Effector CD4-positive, alpha-beta T cell (primary cell): Measurements from ENCODE around the gene RPL29.
"Not testable (repeated sequence)": the region's sequence is repeated elsewhere in the genome, so short reads cannot be mapped to it uniquely, and the experiment has no call there.

ENCODE experiments used
- DNase-seq: peaks from one replicate; pipeline ENCODE4 v3.0.0-alpha.2; 2020
- total RNA-seq: gene quantifications from one replicate; lab custom pipeline; 2026; lab: John Stamatoyannopoulos, UW

The RPL29 gene
- 415 reads per million, percentile 97 among the genes with 10 or more reads in this experiment for total RNA-seq

GRCh38 chr3:51995346-51996163, at the start of gene RPL29:
RPL29 (minus strand) TSS chr3:51995895; CDS start chr3:51995461, 434 bp downstream.
- DNase-seq = peak; percentile 86

- DNase-seq = no peak
These were observed 49.3 kb upstream of the RPL29 start for GRCh38 chr3:52044869-52045619.

DNA sequence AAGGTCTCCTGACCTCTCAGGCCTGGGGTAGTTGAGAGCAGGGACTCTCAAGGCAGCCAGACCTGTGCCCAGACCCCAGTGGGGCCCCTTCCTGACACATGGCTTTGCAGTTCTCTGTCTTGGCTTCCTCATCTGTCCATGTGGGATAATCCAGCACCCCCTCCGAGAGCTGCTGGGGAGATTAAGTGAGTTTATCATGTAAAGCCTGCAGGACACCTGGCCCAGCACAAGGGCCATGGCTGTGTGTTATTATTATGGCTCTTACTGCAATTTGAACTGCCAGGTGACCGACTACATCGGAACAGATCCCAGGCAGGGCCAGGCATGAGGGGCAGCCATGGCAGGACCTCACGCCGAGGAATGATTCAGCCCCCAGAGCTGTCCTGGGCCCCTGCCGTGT, 48.1 kb upstream of the RPL29 start:
- no peak for DNase-seq

- not testable (repeated sequence) for DNase-seq
These were observed 47.3 kb upstream of the RPL29 start for GRCh38 chr3:52043039-52043438.

GRCh38 chr3:52041118-52041731, 45.5 kb upstream of the RPL29 start:
- DNase-seq = no peak

- DNase-seq = no peak
These were observed 44.9 kb upstream of the RPL29 start for GRCh38 chr3:52040600-52040999.

DNA sequence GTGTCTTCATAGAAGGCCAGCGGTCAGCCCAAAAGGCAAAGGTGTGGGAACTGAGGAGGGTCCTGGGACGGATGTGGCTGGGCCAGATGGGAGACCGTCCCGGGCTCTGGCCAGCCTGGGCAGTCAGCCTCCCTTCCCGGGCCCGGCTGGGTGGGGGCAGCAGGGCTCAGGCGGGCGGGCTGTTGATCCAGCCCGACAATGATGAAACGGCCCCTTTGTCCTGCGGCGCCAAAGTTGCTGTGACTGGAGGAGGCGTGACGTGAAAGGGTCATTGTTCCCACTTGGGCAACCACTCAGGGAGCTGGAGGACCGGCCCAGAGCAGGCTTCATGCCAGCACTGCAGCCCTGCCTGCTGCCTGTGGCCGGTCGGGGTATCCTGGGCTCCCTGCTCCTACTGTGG, 44.2 kb upstream of the RPL29 start:
- no peak for DNase-seq

DNA sequence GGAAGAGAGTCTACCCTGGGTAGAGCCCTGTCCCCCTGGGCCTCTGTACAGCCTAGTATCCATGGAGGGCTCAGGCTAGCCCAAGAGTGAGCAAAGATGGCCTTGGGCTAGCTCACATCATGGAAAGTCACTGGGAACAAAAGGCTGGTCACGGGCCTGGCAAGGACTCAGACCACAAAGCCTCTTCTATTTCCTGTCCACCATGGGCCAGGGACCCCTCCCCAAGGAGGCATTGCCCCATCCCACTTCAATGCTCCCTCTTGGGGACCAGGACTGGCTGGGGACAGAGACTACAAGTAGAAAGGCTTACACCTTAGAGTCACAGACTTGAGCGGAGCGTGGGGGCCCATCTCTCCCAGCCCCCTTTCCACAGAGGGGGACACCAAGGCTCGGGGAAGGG, 43.7 kb upstream of the RPL29 start:
- DNase-seq = no peak

GRCh38 chr3:52038227-52038626, 42.5 kb upstream of the RPL29 start:
- DNase-seq = no peak

DNA sequence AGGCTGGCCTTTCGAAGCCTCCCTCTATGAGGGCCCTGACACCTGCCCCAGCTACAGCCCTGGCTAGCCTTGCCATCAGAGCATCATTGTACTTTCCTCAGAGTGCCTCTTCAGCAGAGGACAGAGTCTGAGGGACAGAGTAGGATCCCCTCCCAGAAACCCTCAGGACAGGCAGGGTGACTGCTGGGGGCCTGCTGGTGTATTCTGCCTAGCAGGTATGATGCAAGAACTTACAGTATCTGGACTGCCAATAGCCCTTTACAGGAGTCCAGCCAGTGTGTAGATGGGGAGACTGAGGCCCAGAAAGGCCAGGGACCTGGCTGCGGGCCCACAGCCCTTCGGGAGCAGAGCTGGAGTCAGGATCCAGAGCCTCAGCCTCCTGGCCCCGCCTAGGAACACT, 41.6 kb upstream of the RPL29 start:
- no peak for DNase-seq

DNA sequence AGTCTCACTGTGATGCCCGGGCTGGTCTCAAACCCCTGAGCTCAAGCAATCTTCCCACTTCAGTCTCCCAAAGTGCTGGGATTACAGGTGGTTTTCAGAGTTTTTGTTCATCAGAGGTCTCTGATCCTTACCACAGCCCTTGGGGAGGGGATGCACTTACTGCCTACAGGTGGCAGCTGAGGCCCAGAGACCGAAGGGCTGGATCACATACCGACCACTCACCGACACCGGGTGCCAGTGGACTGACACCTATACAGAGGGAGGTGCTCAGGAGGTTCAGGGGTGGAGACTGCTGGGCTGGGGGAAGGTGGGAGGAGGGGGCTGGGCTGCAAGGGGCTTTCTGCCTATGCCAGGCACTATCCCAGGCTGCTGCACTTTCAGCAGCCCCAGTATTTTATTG, 41.1 kb upstream of the RPL29 start:
- DNase-seq = no peak

GRCh38 chr3:52036222-52036694, 40.6 kb upstream of the RPL29 start:
- DNase-seq = no peak

- DNase-seq = no peak
These were observed 39.0 kb upstream of the RPL29 start for GRCh38 chr3:52034651-52035050.

DNA sequence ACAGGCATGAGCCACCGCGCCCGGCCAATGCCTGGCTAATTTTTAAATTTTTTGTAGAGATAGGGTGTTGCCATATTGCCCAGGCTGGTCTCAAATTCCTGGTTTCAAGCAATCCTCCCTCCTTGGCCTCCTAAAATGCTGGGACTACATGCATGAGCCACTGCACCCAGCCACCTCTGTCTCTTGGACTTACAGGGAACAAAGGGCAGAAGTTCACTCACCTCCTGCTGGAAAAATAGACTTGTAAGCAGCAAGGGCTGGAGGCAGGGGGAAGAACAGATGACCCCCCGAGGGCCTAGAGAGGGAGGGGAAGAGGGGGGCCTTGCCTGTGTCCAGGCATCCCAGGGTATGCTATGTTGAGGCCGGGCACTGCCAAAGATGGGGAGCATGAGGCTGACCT, 38.5 kb upstream of the RPL29 start:
- DNase-seq = no peak

- not testable (repeated sequence) for DNase-seq
These were observed 38.1 kb upstream of the RPL29 start for GRCh38 chr3:52033748-52034147.

DNA sequence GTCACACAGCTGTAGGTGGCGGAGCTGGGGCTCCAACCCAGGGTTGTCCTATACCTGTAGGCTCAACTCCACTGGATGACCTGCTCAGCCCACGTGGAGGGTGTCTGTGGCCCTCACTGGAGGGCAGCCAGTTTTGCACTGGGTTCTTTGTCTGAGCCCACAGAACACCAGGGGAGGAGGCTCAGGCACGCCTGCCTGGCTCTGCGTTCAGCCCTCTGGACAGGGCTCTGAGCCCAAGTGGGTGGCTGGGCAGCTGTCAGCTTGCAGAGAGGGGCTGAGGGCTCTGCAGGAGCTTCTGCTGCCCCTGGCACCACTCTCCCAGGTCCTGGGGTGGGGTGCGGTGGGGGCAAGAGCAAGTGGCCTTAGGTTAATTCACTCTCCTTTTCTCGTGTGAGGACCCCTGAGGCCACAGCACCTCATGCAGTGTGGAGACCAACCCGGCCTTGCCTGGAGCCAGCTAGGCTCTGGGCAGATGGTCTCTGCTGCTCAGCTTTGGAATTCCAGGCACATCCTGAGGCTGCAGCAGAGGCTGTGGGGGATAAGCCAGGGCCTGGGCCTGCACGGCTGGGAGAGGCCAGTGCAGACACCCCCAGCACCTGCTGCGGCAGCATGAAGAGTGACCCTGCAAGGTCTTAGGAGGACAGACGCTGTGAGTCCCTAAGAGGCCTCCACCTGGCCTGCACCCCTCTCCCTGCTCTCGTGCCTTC, 37.2 kb upstream of the RPL29 start:
- DNase-seq = no peak

- no peak for DNase-seq
These were observed 36.2 kb upstream of the RPL29 start for GRCh38 chr3:52031896-52032295.

GRCh38 chr3:52030714-52031310, 35.1 kb upstream of the RPL29 start:
- no peak for DNase-seq

GRCh38 chr3:52029535-52029934, 33.8 kb upstream of the RPL29 start:
- no peak for DNase-seq

GRCh38 chr3:52029053-52029452, 33.4 kb upstream of the RPL29 start:
- no peak for DNase-seq

- DNase-seq = no peak
These were observed 32.9 kb upstream of the RPL29 start for GRCh38 chr3:52028572-52028971.

- no peak for DNase-seq
These were observed 30.3 kb upstream of the RPL29 start for GRCh38 chr3:52026041-52026440.
